Neural cell (in vitro differentiated cells): ENCODE results near the gene LRRN4CL. TPM values are rescaled to one million over a fixed set of nuclear protein-coding genes. Genes with fewer than 3 reads are reported as not detected.

ENCODE experiments used
- H2AFZ ChIP-seq: fragments of 200-600, 300-800 bp; sonication (generic), shearing (Covaris generic); 2 replicates; pipeline ENCODE4 v1.6.0; 2014; ENCODE audit warnings: low read depth, mild to moderate bottlenecking, antibody characterized with exemption, low read length, moderate library complexity
- H3F3A ChIP-seq: fragments of 200-600 bp; shearing (Covaris generic); 2 replicates; pipeline ENCODE4 v1.6.1; 2016; ENCODE audit warnings: mild to moderate bottlenecking, moderate library complexity, mixed read lengths, antibody characterized with exemption, low read length; ENCODE audit not compliant: insufficient read depth, poor library complexity, severe bottlenecking
- H3K27ac ChIP-seq: fragments of 200-600, 300-800 bp; sonication (generic), shearing (Covaris generic); 2 replicates; pipeline ENCODE4 v1.5.1; 2014; ENCODE audit warnings: mild to moderate bottlenecking, low read length, moderate library complexity
- H3K27me3 ChIP-seq: fragments of 300-800, 200-600 bp; sonication (generic), shearing (Covaris generic); 2 replicates; pipeline ENCODE4 v1.6.0; 2014; ENCODE audit warnings: mild to moderate bottlenecking, low read depth, low read length, moderate library complexity; ENCODE audit not compliant: insufficient read depth
- H3K36me3 ChIP-seq: fragments of 300-800, 200-600 bp; sonication (generic), shearing (Covaris generic); 2 replicates; pipeline ENCODE4 v1.5.1; 2014; ENCODE audit warnings: mild to moderate bottlenecking, antibody characterized with exemption, low read length, moderate library complexity; ENCODE audit not compliant: insufficient read depth
- H3K4me2 ChIP-seq: fragments of 300-800, 200-600 bp; sonication (generic), shearing (Covaris generic); 2 replicates; pipeline ENCODE4 v1.6.0; 2014; ENCODE audit warnings: mild to moderate bottlenecking, low read length
- H3K4me3 ChIP-seq: fragments of 300-800, 200-600 bp; sonication (generic), shearing (Covaris generic); 2 replicates; pipeline ENCODE4 v1.5.1; 2014; ENCODE audit warnings: mild to moderate bottlenecking, low read length, moderate library complexity
- H3K79me2 ChIP-seq: fragments of 200-600 bp; shearing (Covaris generic); replicated peaks from 2 replicates; pipeline ENCODE4 v1.6.0; 2014; ENCODE audit warnings: mild to moderate bottlenecking, low read length, moderate library complexity; ENCODE audit not compliant: insufficient read depth
- H3K9ac ChIP-seq: fragments of 300-800, 200-600 bp; sonication (generic), shearing (Covaris generic); 2 replicates; pipeline ENCODE4 v1.6.1; 2016; ENCODE audit warnings: mild to moderate bottlenecking, low read length, mixed read lengths
- H3K9me2 ChIP-seq: fragments of 200-600 bp; shearing (Covaris generic); 2 replicates; pipeline ENCODE4 v1.6.1; 2016; ENCODE audit warnings: mild to moderate bottlenecking, low read length, mixed read lengths; ENCODE audit not compliant: insufficient read depth
- H3K9me3 ChIP-seq: fragments of 200-600, 300-800 bp; sonication (generic), shearing (Covaris generic); 2 replicates; pipeline ENCODE4 v1.6.1; 2016; ENCODE audit warnings: mild to moderate bottlenecking, mixed run types, low read length, moderate library complexity, mixed read lengths
- H4K20me1 ChIP-seq: fragments of 200-600 bp; shearing (Covaris generic); 2 replicates; pipeline ENCODE4 v1.6.1; 2016; ENCODE audit warnings: mild to moderate bottlenecking, mixed run types; ENCODE audit not compliant: insufficient read depth
- EP300 ChIP-seq: fragments of 450-650 bp; conservative IDR thresholded peaks from 2 replicates; pipeline ENCODE4 v1.6.1; 2014; ENCODE audit warnings: antibody characterized with exemption, mild to moderate bottlenecking, moderate library complexity; ENCODE audit not compliant: poor library complexity, severe bottlenecking
- EZH2 ChIP-seq: fragments of 200-600, 300-800 bp; shearing (Covaris generic), sonication (generic); IDR thresholded peaks from 2 replicates; pipeline ENCODE4 v1.6.1; 2014; ENCODE audit warnings: antibody characterized with exemption, low read length, borderline replicate concordance, mild to moderate bottlenecking; ENCODE audit not compliant: insufficient read depth, poor library complexity, severe bottlenecking
- MXI1 ChIP-seq: fragments of 450-650 bp; conservative IDR thresholded peaks from 2 replicates; pipeline ENCODE4 v1.6.1; 2014; ENCODE audit warnings: antibody characterized with exemption, mild to moderate bottlenecking; ENCODE audit not compliant: poor library complexity, severe bottlenecking
- POLR2AphosphoS5 ChIP-seq: IDR thresholded peaks from 2 replicates; pipeline ENCODE4 v1.6.1; 2012
- RAD21 ChIP-seq: fragments of 450-650 bp; conservative IDR thresholded peaks from 2 replicates; pipeline ENCODE4 v1.6.1; 2014; ENCODE audit warnings: antibody characterized with exemption, mild to moderate bottlenecking, moderate library complexity
- SMC3 ChIP-seq: fragments of 450-650 bp; conservative IDR thresholded peaks from 2 replicates; pipeline ENCODE4 v1.6.1; 2014; ENCODE audit warnings: antibody characterized with exemption, mild to moderate bottlenecking, moderate library complexity; ENCODE audit not compliant: poor library complexity
- TAF1 ChIP-seq: IDR thresholded peaks from 2 replicates; pipeline ENCODE4 v1.6.1; 2012; ENCODE audit warnings: low read depth
- polyA plus RNA-seq: library from polyadenylated mRNA; depleted of rRNA; stranded (reverse); fragments of >200 nt; gene quantifications from 2 replicates; pipeline ENCODE4 v1.2.3, GENCODE V29; 2014
- TF ChIP-seq, protein P1 (sequence below): IDR thresholded peaks from 2 replicates; pipeline ENCODE4 v1.6.1; 2012; ENCODE audit warnings: borderline replicate concordance
- TF ChIP-seq, protein P2 (sequence below): fragments of 450-650 bp; IDR thresholded peaks from 2 replicates; pipeline ENCODE4 v1.5.1; 2014; ENCODE audit warnings: antibody characterized with exemption, mild to moderate bottlenecking, moderate library complexity; ENCODE audit not compliant: poor library complexity, severe bottlenecking

Gene LRRN4CL
- polyA plus RNA-seq, 1 donor from 2014 or later, result 0.82 TPM

DNA sequence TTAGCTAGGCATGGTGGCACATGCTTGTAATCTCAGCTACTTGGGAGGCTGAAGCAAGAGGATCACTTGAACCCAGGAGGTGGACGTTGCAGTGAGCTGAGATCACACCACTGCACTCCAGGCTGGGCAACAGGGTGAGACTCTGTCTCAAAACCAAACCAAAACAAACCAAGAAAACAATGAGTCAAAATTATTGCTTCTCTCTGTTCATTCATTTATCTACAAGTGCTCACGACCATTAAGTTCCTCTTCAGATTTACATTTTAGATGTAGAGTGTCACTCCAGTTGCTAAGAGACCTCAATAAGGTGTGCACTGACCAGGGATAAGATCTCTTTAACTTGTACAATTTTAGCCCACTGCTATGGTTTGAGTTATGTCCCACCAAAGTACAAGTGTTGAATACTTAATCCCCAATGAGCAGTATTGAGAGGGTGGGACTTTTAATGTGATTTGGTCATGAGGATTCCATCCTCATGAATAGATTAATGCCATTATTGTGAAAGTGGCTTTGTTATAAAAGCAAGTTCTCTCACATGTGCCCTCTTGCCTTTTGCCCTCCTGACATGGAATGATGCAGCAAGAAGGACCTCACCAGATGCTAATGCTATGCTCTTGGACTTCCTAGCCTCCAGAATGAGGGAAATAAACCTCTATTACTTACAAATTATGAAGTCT is 30.1 kb upstream of the LRRN4CL start:
- no peak overlapping the region for H3K27ac ChIP-seq
- H2AFZ ChIP-seq, result no peak overlapping the region
- H3K4me3 ChIP-seq, result no peak overlapping the region
- no peaks in the 10 kb centered on the region for H4K20me1 ChIP-seq
- TF ChIP-seq, protein P1, sequence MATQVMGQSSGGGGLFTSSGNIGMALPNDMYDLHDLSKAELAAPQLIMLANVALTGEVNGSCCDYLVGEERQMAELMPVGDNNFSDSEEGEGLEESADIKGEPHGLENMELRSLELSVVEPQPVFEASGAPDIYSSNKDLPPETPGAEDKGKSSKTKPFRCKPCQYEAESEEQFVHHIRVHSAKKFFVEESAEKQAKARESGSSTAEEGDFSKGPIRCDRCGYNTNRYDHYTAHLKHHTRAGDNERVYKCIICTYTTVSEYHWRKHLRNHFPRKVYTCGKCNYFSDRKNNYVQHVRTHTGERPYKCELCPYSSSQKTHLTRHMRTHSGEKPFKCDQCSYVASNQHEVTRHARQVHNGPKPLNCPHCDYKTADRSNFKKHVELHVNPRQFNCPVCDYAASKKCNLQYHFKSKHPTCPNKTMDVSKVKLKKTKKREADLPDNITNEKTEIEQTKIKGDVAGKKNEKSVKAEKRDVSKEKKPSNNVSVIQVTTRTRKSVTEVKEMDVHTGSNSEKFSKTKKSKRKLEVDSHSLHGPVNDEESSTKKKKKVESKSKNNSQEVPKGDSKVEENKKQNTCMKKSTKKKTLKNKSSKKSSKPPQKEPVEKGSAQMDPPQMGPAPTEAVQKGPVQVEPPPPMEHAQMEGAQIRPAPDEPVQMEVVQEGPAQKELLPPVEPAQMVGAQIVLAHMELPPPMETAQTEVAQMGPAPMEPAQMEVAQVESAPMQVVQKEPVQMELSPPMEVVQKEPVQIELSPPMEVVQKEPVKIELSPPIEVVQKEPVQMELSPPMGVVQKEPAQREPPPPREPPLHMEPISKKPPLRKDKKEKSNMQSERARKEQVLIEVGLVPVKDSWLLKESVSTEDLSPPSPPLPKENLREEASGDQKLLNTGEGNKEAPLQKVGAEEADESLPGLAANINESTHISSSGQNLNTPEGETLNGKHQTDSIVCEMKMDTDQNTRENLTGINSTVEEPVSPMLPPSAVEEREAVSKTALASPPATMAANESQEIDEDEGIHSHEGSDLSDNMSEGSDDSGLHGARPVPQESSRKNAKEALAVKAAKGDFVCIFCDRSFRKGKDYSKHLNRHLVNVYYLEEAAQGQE, result no peak
- no peak for TF ChIP-seq EZH2
- no peak for TF ChIP-seq MXI1
- TF ChIP-seq POLR2AphosphoS5, result no peak
- no peak for TF ChIP-seq TAF1
- no peak for TF ChIP-seq RAD21
- TF ChIP-seq SMC3, result no peak
- TF ChIP-seq, protein P2, sequence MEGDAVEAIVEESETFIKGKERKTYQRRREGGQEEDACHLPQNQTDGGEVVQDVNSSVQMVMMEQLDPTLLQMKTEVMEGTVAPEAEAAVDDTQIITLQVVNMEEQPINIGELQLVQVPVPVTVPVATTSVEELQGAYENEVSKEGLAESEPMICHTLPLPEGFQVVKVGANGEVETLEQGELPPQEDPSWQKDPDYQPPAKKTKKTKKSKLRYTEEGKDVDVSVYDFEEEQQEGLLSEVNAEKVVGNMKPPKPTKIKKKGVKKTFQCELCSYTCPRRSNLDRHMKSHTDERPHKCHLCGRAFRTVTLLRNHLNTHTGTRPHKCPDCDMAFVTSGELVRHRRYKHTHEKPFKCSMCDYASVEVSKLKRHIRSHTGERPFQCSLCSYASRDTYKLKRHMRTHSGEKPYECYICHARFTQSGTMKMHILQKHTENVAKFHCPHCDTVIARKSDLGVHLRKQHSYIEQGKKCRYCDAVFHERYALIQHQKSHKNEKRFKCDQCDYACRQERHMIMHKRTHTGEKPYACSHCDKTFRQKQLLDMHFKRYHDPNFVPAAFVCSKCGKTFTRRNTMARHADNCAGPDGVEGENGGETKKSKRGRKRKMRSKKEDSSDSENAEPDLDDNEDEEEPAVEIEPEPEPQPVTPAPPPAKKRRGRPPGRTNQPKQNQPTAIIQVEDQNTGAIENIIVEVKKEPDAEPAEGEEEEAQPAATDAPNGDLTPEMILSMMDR, result no peak
- no peak for TF ChIP-seq EP300
- H3F3A ChIP-seq, result no peaks in the 10 kb centered on the region
- H3K36me3 ChIP-seq, result peaks cover 30% of the 10 kb centered on the region
- H3K4me2 ChIP-seq, result no peak overlapping the region
- H3K9me2 ChIP-seq, result no peaks in the 10 kb centered on the region
- no peaks in the 10 kb centered on the region for H3K27me3 ChIP-seq
- peaks cover 35% of the 10 kb centered on the region for H3K79me2 ChIP-seq
- no peaks in the 10 kb centered on the region for H3K9me3 ChIP-seq
- no peak overlapping the region for H3K9ac ChIP-seq

DNA sequence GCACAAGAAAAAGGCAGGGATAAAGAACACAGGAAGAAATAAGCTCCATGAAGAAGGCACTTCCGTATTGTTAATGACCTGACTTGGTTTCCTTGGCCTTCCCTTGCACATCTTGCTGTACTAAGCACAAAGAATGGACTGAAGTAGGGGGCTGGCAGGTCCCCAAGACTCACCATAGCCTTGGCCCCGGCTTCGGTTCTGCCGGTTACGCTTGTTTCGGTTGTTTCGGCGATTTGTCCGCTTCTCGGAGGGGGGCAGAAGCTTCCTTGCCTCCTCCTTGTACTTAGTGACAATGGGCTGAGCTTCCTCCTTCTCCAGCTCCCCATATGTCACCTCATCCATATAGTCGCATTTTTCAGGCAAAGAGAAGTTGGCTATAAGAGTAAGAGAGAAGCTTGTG is 27.5 kb upstream of the LRRN4CL start:
- TF ChIP-seq EZH2, result no peak
- TF ChIP-seq, protein P1, result no peak
- TF ChIP-seq MXI1, result no peak
- no peak for TF ChIP-seq RAD21
- TF ChIP-seq, protein P2, result no peak
- TF ChIP-seq TAF1, result no peak
- TF ChIP-seq SMC3, result no peak
- no peak for TF ChIP-seq POLR2AphosphoS5
- H3K79me2 ChIP-seq, result peaks cover 12% of the 10 kb centered on the region
- H3K27ac ChIP-seq, result no peak overlapping the region

More for the DNA sequence above, 27.5 kb upstream of the LRRN4CL start:
- no peak overlapping the region for H3K4me2 ChIP-seq
- no peaks in the 10 kb centered on the region for H3K9me3 ChIP-seq
- H3K9me2 ChIP-seq, result no peaks in the 10 kb centered on the region
- peaks cover 18% of the 10 kb centered on the region for H3K36me3 ChIP-seq
- H3F3A ChIP-seq, result no peaks in the 10 kb centered on the region
- no peaks in the 10 kb centered on the region for H3K27me3 ChIP-seq
- no peaks in the 10 kb centered on the region for H4K20me1 ChIP-seq
- no peak overlapping the region for H2AFZ ChIP-seq
- no peak overlapping the region for H3K9ac ChIP-seq
- H3K4me3 ChIP-seq, result no peak overlapping the region
